Activated T-helper 1 cell treated with anti-CD3 and anti-CD28 coated beads, Interleukin-2, amount 50 U/mL, for 16 hours (primary cell): ENCODE results near the gene PPP4R3A.
"Not testable (repeated sequence)": the region's sequence is repeated elsewhere in the genome, so short reads cannot be mapped to it uniquely, and the experiment has no call there.

Experiments used
- DNase-seq, 2 donors: peaks; one replicate each; pipeline ENCODE4 v3.0.0-alpha.2; 2020; ENCODE audit warnings: low read depth in 1 of 2, low spot score in 1 of 2

Gene PPP4R3A

GRCh38 chr14:91444335-91445020, 65.6 kb downstream of the PPP4R3A start:
- no peak for DNase-seq

DNA sequence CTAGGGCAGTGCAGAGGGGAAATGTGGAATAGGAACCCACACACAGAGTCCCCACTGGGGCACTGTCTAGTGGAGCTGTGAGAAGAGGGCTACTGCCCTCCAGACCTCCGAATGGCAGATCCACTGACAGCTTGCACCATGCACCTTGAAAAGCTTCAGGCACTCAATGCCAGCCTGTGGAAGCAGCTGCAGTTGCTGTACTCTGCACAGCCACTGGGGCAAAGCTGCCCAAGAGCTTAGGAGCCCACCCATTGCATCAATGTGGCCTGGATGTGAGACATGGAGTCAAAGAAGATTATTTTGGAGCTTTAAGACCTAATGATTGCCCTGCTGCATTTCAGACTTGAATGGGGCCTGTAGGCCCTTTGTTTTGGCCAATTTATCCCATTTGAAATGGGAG, 70.8 kb downstream of the PPP4R3A start:
- no peak for DNase-seq

- DNase-seq: no peak
Observed at GRCh38 chr14:91438845-91439244, 71.3 kb downstream of the PPP4R3A start.

GRCh38 chr14:91436266-91436665, 73.8 kb downstream of the PPP4R3A start:
- not testable (repeated sequence) for DNase-seq

DNA sequence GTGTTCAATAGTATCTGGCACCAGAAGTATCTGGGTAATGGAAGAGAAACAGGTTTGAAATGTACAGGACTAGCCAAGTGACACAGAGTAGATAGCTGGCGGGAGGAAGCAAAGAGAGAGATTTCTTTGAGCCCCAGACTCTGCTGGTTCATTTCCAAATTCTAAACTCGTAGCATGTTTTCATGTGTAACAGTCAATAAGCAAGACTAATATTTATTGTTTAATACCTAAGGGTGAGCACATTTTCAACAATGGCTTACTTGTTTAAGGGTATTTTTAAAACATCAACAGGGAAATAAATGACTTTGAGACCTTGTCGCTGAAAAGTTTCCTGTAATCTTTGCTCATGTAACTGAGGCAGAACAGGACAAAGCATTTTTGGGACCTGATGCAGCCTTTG, 80.7 kb downstream of the PPP4R3A start:
- DNase-seq: no peak

DNA sequence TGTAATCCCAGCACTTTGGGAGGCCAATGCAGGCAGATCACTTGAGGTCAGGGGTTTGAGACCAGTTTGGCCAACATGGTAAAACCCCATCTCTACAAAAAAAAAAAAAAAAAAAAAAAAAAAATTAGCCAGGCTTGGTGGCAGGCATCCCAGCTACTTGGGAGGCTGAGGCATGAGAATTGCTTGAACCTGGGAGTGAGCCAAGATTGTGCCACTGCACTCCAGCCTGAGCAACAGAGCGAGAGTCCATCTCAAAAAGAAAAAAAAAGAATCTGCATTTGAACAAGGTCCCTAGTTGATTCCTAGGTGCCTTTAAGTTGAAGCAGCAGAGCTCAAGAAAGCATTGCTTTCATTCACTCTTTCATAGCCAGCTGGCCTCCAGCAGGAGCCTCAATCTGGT, 81.2 kb downstream of the PPP4R3A start:
- DNase-seq: not testable (repeated sequence)

- DNase-seq: not testable (repeated sequence)
Observed at GRCh38 chr14:91425531-91425944, 84.6 kb downstream of the PPP4R3A start.

- DNase-seq: no peak
Observed at GRCh38 chr14:91424813-91425530, 85.1 kb downstream of the PPP4R3A start.

- no peak for DNase-seq
Observed at GRCh38 chr14:91420686-91421085, 89.4 kb downstream of the PPP4R3A start.

- DNase-seq: no peak
Observed at GRCh38 chr14:91419451-91419850, 90.7 kb downstream of the PPP4R3A start.

- DNase-seq: peak in 1 of 2 donors; percentile 48
Observed at GRCh38 chr14:91419044-91419397, 91.1 kb downstream of the PPP4R3A start.

GRCh38 chr14:91418387-91419043, 91.6 kb downstream of the PPP4R3A start:
- DNase-seq: peak; percentile 67 to 79

GRCh38 chr14:91417983-91418386, 92.1 kb downstream of the PPP4R3A start:
- no peak for DNase-seq

GRCh38 chr14:91417120-91417982, 92.8 kb downstream of the PPP4R3A start, which contains the start of gene CCDC88C:
CCDC88C (minus strand) TSS chr14:91417820; CDS start chr14:91417690, 130 bp downstream.
- DNase-seq: peak; percentile 41 to 71

GRCh38 chr14:91416744-91417119, 93.4 kb downstream of the PPP4R3A start:
- no peak for DNase-seq

DNA sequence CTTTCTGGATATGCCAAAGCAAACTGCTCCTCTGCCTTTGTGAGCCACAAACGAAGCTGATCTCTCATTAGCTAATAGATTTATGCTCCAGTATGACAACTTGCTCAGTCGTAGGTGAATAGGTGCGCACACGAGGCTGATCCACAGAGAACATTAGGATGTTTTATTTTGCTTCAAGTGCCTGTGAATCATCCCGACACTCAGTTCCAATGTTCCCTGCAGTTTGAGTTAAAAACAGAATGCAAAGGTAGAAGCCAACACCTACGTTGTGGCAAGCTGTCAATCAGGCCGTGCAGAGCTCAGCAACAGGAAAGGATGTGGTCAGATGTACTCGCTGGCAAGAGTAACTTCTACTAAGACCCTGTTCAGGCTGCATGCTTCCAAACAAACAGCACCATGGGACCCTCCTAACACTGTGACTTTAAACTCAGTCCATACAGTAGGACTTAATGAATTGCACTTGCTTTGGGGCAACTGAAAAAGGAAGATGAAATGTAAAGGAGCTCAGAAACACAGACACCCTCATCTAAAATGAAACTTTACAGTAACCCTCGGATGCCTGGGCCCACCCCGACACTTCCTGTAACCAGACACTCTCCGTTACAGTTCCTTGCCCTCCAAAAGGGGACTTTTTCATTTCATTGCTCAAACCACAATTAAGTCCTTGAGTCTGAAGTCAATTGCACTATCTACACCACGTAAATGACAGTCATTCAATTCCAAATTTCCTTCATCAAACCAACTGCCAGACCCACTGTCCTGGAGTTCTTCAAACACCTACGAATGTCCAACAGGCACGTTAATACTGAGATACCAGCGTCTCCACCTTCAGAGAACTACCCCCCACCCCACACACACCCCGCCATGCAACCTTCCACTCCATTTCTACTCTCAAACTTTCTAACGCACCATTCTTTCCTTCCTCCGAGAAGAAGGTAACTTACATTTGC, 94.0 kb downstream of the PPP4R3A start:
- DNase-seq: peak in 1 of 2 donors; percentile 48

- DNase-seq: no peak
Observed at GRCh38 chr14:91414475-91414833, 95.7 kb downstream of the PPP4R3A start.

DNA sequence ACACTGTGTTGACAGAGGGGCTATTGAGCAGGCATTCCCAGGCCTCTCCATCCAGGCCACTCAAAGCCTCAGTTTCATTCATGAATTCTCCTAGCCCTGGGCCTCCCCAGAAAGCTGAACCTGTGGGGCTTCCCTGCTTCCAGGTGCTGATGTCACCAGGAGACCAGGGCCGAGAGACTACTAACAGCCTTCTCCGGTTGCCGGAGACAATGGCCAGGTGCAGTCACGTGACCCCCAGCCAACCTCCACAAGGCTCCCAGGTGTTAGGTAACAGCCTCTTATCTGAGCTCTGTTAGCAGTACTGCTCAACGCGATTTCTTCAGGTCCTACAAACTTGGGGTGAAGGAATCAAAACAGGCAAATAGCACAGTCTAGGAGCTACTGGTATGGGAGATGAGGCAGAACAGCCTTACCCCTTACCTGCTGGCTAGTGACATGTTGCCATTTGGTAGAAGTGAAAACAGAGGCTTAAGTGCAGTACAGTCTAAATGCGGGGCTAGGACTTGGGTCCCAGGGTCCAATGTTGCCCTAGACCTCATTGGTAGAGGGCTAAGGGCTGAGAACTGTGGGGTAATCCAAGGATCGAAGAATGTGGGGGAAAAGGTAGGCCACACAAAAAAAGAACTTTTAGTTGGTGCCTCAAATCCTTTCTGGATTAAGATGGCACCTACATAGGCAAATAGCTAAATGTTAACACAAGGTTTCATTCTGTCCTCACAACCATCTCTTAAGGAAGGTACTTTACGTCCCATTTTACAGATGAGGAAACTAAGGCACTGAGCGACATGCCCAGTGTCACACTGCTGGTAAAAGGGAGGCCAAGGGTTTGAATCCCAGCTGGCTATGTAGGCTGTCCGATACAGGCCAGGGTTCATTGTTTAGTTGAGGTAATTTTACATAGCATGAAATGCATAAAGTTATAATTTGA, 96.3 kb downstream of the PPP4R3A start:
- DNase-seq: no peak

- DNase-seq: no peak
Observed at GRCh38 chr14:91412939-91413338, 97.2 kb downstream of the PPP4R3A start.
